CD4-positive, alpha-beta T cell (primary cell): ENCODE results near the gene RCOR1. TPM values are rescaled to one million over a fixed set of nuclear protein-coding genes. Genes with fewer than 3 reads are reported as not detected.

Experiments
- ATAC-seq: fragments of 200-7000 bp; cut with Tn5 transposase; one replicate; pipeline ENCODE4 v1.10.0; 2022; ENCODE audit warnings: mild to moderate bottlenecking; ENCODE audit not compliant: poor library complexity
- CTCF ChIA-PET: fragments of 350-600 bp; sonication (Branson Sonifier 250); formaldehyde crosslinking; loops from one replicate; lab custom pipeline; 2021; ENCODE audit warnings: antibody characterized with exemption, inconsistent platforms; lab: Charles Lee
- POLR2A ChIA-PET: fragments of 350-600 bp; sonication (Branson Sonifier 250); formaldehyde crosslinking; loops from one replicate; lab custom pipeline; 2021; ENCODE audit warnings: antibody characterized with exemption, inconsistent platforms; lab: Charles Lee
- DNase-seq, 14 experiments: peaks; one replicate each; pipeline ENCODE4 v3.0.0-alpha.2; 2013 to 2020; ENCODE audit warnings: mixed read lengths in 2 of 14
- H3K27ac ChIP-seq, 2 donors: one replicate each; pipeline versions ENCODE4 v1.5.1 to v1.7.0; 2013; ENCODE audit warnings: low read length in 2 of 2, low read depth in 1 of 2, mild to moderate bottlenecking in 1 of 2
- H3K27me3 ChIP-seq, 2 experiments: 1 replicate in 1 of 2; 2 replicates in 1 of 2; pipeline versions ENCODE4 v1.6.1 to v1.7.0; 2013; ENCODE audit warnings: low read length in 2 of 2, control low read depth in 1 of 2, mild to moderate bottlenecking in 1 of 2, moderate library complexity in 1 of 2; ENCODE audit not compliant: insufficient read depth in 2 of 2, control insufficient read depth in 1 of 2
- H3K36me3 ChIP-seq: one replicate; pipeline ENCODE4 v1.6.1; 2013; ENCODE audit warnings: low read length, control low read depth; ENCODE audit not compliant: insufficient read depth
- H3K4me1 ChIP-seq: one replicate; pipeline ENCODE4 v1.6.1; 2013; ENCODE audit warnings: low read length, control low read depth; ENCODE audit not compliant: insufficient read depth
- H3K4me3 ChIP-seq: one replicate; pipeline ENCODE4 v1.5.1; 2013; ENCODE audit warnings: mild to moderate bottlenecking, low read length, moderate library complexity
- H3K9me3 ChIP-seq, 2 experiments: 1 replicate in 1 of 2; 2 replicates in 1 of 2; pipeline versions ENCODE4 v1.6.1 to v1.7.0; 2013; ENCODE audit warnings: low read length in 2 of 2, mild to moderate bottlenecking in 2 of 2, control low read depth in 1 of 2, moderate library complexity in 1 of 2; ENCODE audit not compliant: control insufficient read depth in 1 of 2, insufficient read depth in 1 of 2
- H3K27ac Mint-ChIP-seq: one replicate; pipeline ENCODE4 v1.8.0; 2020; ENCODE audit warnings: mixed read lengths
- H3K27me3 Mint-ChIP-seq: one replicate; pipeline ENCODE4 v1.8.0; 2021; ENCODE audit warnings: mixed read lengths
- H3K36me3 Mint-ChIP-seq: one replicate; pipeline ENCODE4 v1.8.0; 2021; ENCODE audit warnings: low read depth, mixed read lengths
- H3K4me1 Mint-ChIP-seq: one replicate; pipeline ENCODE4 v1.8.0; 2021; ENCODE audit warnings: low read depth, mixed read lengths
- H3K4me3 Mint-ChIP-seq: one replicate; pipeline ENCODE4 v1.8.0; 2020; ENCODE audit warnings: mild to moderate bottlenecking, mixed read lengths
- H3K9me3 Mint-ChIP-seq: one replicate; pipeline ENCODE4 v1.8.0; 2020; ENCODE audit warnings: mixed read lengths
- CTCF ChIP-seq: fragments of 200-600 bp; IDR thresholded peaks from one replicate; pipeline ENCODE4 v1.8.0; 2022; ENCODE audit warnings: antibody characterized with exemption, mild to moderate bottlenecking
- intact Hi-C, 2 experiments: fragments of 100-400 bp; cut with DNase I in 1 of 2; cut with micrococcal nuclease in 1 of 2; formaldehyde crosslinking; loops; one replicate each; pipeline versions ENCODE4 v1.15.1 to v1.9.0; 2023 to 2025; cut with DNase I, micrococcal nuclease
- total RNA-seq, 174 experiments: library from RNA in 2 of 174; stranded (reverse) in 2 of 174; gene quantifications; one replicate each; pipeline ENCODE4 v1.2.3 and lab custom pipeline; 2021 to 2026

The RCOR1 gene
- total RNA-seq, 2 experiments from 2014 or later = 20.5 to 23.1 TPM

DNA sequence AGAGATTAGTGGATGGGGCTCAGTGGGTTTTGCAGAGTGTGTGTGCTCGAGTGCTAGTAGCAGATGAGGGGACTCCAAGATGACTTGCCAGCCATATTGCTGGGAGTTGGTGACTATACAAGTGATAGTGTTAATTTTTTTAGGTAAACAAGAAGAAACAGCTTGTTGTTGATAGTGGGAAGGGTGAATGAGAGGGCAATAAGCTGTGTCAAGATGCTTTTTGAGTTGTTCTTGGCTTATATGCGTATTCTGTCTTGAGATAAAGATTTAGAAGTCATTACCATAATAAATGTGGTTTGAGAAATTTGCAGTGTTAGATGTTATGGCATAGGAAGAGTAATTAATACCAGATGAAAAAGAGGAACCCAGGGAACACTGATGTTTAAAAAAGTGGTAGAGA, 75.3 kb downstream of the RCOR1 start:
- CTCF ChIA-PET = no interaction called here
- no peaks in the 10 kb centered on the region for H3K4me1 ChIP-seq
- H3K4me3 Mint-ChIP-seq = no peak overlapping the region
- H3K4me3 ChIP-seq = no peak overlapping the region
- H3K36me3 ChIP-seq = no peaks in the 10 kb centered on the region
- ATAC-seq = no peak
- H3K27ac Mint-ChIP-seq = no peak overlapping the region
- POLR2A ChIA-PET = no interaction called here
- DNase-seq = no peak
- no peaks in the 10 kb centered on the region for H3K27me3 ChIP-seq
- peaks cover 33% of the 10 kb centered on the region for H3K4me1 Mint-ChIP-seq
- no peaks in the 10 kb centered on the region for H3K9me3 ChIP-seq
- intact Hi-C loops = no loop called here
- no peak for TF ChIP-seq CTCF
- H3K36me3 Mint-ChIP-seq = peaks cover 5% of the 10 kb centered on the region
- H3K27me3 Mint-ChIP-seq = no peaks in the 10 kb centered on the region
- no peaks in the 10 kb centered on the region for H3K9me3 Mint-ChIP-seq
- H3K27ac ChIP-seq = no peak overlapping the region

GRCh38 chr14:102668291-102668873, 75.9 kb downstream of the RCOR1 start:
- DNase-seq (no peak), ATAC-seq (no peak)
- Mint-ChIP-seq H3K36me3 (peaks cover 7% of the 10 kb centered on the region), H3K4me1 (peaks cover 27% of the 10 kb centered on the region), H3K4me3 (no peak overlapping the region), H3K27ac (no peak overlapping the region), H3K9me3 (no peaks in the 10 kb centered on the region), H3K27me3 (no peaks in the 10 kb centered on the region)
- POLR2A ChIA-PET = interaction anchor here (0.6 to 0.7 kb wide), 2 partner anchors 33 to 58 kb away, joined by 3 to 5 read pairs; no protein-coding TSS in a partner anchor
- Histone ChIP-seq H3K27ac (no peak overlapping the region), H3K36me3 (no peaks in the 10 kb centered on the region), H3K4me1 (no peaks in the 10 kb centered on the region), H3K27me3 (no peaks in the 10 kb centered on the region), H3K9me3 (no peaks in the 10 kb centered on the region), H3K4me3 (no peak overlapping the region)
- intact Hi-C loops = no loop called here
- CTCF ChIA-PET = no interaction called here
- no peak for TF ChIP-seq CTCF

DNA sequence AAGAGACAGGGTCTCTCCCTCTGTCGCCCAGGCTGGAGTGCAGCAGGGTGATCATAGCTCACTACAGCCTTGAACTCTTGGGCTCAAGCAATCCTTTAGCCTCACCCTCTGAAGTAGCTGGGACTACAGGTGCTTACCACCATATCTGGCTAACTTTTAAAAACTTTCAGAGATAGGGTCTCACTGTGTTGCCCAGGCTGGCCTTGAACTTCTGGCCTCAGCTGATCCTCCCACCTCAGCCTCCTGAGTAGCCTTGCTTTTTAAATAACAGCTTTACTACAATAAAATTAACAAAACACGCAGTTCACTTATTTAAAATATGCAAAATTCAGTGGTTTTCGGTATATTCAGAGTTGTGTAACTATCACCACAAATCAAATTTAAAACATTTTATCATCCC, 79.0 kb downstream of the RCOR1 start:
- H3K36me3 ChIP-seq = no peaks in the 10 kb centered on the region
- H3K27ac ChIP-seq = no peak overlapping the region
- H3K4me1 ChIP-seq = no peaks in the 10 kb centered on the region
- Mint-ChIP-seq H3K9me3 (no peaks in the 10 kb centered on the region), H3K27ac (no peak overlapping the region), H3K4me1 (peaks cover 20% of the 10 kb centered on the region), H3K36me3 (peaks cover 21% of the 10 kb centered on the region), H3K4me3 (no peak overlapping the region), H3K27me3 (no peaks in the 10 kb centered on the region)
- ATAC-seq = no peak
- ChIA-PET POLR2A (no interaction called here), CTCF (no interaction called here)
- H3K4me3 ChIP-seq = no peak overlapping the region
- DNase-seq = no peak
- no peaks in the 10 kb centered on the region for H3K9me3 ChIP-seq
- TF ChIP-seq CTCF = no peak
- intact Hi-C loops = no loop called here
- H3K27me3 ChIP-seq = no peaks in the 10 kb centered on the region
